Measurements from ENCODE around the gene STARD13. TPM values are rescaled to one million over a fixed set of nuclear protein-coding genes. Genes with fewer than 3 reads are reported as not detected.

STARD13 gene
- total RNA-seq, 1 donor from 2014 or later, result 2.0 TPM

DNA sequence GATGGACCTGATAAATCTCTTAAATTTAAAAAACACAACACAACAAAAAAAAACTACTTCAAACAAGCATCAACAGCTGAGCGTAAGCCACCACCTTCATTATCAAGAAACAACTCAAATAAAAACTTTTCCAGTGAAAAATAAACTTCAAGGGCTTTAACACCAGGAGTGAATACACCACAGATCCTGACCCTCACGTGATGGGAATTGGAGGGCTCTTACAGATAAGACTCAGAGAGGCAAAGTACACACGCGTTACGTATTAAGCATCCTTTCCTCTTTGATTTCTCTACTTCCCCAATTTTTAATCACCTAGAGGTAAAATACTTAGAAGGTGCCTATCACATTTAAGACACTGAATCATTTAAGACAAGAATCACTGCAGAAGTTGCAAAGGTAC, 573 bp upstream of the STARD13 start:
- peak overlapping the region; percentile 80 for H3K4me2 ChIP-seq
- H2AFZ ChIP-seq (replicated peaks), result peak overlapping the region; percentile 86
- Mint-ChIP-seq H3K36me3 (no peaks in the 10 kb centered on the region), H3K4me3 (peak overlapping the region; percentile 91), H3K27me3 (ENCODE audit: insufficient read depth, low read depth) (no peaks in the 10 kb centered on the region), H3K27ac (peak overlapping the region; percentile 87), H3K4me1 (peaks cover 36% of the 10 kb centered on the region), H3K9me3 (no peaks in the 10 kb centered on the region)
- H4K20me1 ChIP-seq (ENCODE audit: low read depth), result no peaks in the 10 kb centered on the region
- H3K9me3 ChIP-seq (ENCODE audit: low read depth), result no peaks in the 10 kb centered on the region
- H3K4me1 ChIP-seq, result peaks cover 12% of the 10 kb centered on the region
- H3K36me3 ChIP-seq, result no peaks in the 10 kb centered on the region
- H3K9ac ChIP-seq, result no peak overlapping the region
- H3K79me2 ChIP-seq (ENCODE audit: low read depth), result no peaks in the 10 kb centered on the region
- no peak overlapping the region for H3K27ac ChIP-seq
- peak overlapping the region; percentile 53 for H3K4me3 ChIP-seq
- no peaks in the 10 kb centered on the region for H3F3A ChIP-seq (ENCODE audit: low read depth)
- no peak for DNase-seq (ENCODE audit: low spot score)
- no peaks in the 10 kb centered on the region for H3K27me3 ChIP-seq
- TF ChIP-seq EZH2phosphoT487 (IDR thresholded peaks at IDR 0.05), result no peak
- TF ChIP-seq CTCF (IDR thresholded peaks at IDR 0.05), result no peak
- TF ChIP-seq EZH2 (IDR thresholded peaks at IDR 0.05), result no peak

GRCh38 chr13:33284916-33285315, 639 bp downstream of the STARD13 start:
- Mint-ChIP-seq H3K27me3 (ENCODE audit: insufficient read depth, low read depth) (no peaks in the 10 kb centered on the region), H3K36me3 (no peaks in the 10 kb centered on the region), H3K9me3 (no peaks in the 10 kb centered on the region), H3K4me1 (peaks cover 36% of the 10 kb centered on the region), H3K27ac (peak overlapping the region; percentile 87), H3K4me3 (peak overlapping the region; percentile 91)
- no peak for DNase-seq (ENCODE audit: low spot score)
- H3K27me3 ChIP-seq, result no peaks in the 10 kb centered on the region
- H3K4me1 ChIP-seq, result peaks cover 12% of the 10 kb centered on the region
- H3K9me3 ChIP-seq (ENCODE audit: low read depth), result no peaks in the 10 kb centered on the region
- H2AFZ ChIP-seq (replicated peaks), result peak overlapping the region; percentile 86
- H3K9ac ChIP-seq, result no peak overlapping the region
- H4K20me1 ChIP-seq (ENCODE audit: low read depth), result no peaks in the 10 kb centered on the region
- H3K4me3 ChIP-seq, result peak overlapping the region; percentile 53
- TF ChIP-seq EZH2phosphoT487 (IDR thresholded peaks at IDR 0.05) (no peak), EZH2 (IDR thresholded peaks at IDR 0.05) (no peak), CTCF (IDR thresholded peaks at IDR 0.05) (no peak)
- no peaks in the 10 kb centered on the region for H3F3A ChIP-seq (ENCODE audit: low read depth)
- no peak overlapping the region for H3K27ac ChIP-seq
- H3K79me2 ChIP-seq (ENCODE audit: low read depth), result no peaks in the 10 kb centered on the region
- peak overlapping the region; percentile 80 for H3K4me2 ChIP-seq
- H3K36me3 ChIP-seq, result no peaks in the 10 kb centered on the region

DNA sequence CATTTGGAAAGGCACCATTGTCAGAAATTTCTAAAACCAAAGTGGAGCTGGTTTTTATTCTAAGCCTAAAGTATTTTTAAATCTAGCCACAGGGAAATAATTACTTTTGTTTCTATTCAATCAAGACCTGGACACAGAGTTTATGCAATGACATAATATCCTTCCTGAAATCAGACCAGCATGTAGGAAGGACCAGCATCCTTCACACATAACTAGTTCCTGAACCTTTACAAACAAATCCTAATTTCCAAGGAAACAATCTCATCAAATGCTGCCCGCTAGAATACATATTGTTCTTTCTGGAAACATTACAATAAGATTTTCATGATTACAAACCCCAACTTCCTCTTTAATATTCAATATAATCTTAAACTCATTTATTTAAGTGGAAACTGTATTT, 1.5 kb downstream of the STARD13 start:
- DNase-seq (ENCODE audit: low spot score), result no peak
- H3K27me3 Mint-ChIP-seq (ENCODE audit: insufficient read depth, low read depth), result no peaks in the 10 kb centered on the region
- Histone ChIP-seq H3K27ac (no peak overlapping the region), H3K36me3 (no peaks in the 10 kb centered on the region), H3K79me2 (ENCODE audit: low read depth) (no peaks in the 10 kb centered on the region), H3K4me1 (peaks cover 12% of the 10 kb centered on the region), H3K4me3 (no peak overlapping the region), H3K9me3 (ENCODE audit: low read depth) (no peaks in the 10 kb centered on the region), H2AFZ (replicated peaks) (no peak overlapping the region), H4K20me1 (ENCODE audit: low read depth) (no peaks in the 10 kb centered on the region), H3K27me3 (no peaks in the 10 kb centered on the region), H3K4me2 (peak overlapping the region; percentile 80), H3K9ac (no peak overlapping the region), H3F3A (ENCODE audit: low read depth) (no peaks in the 10 kb centered on the region)
- H3K9me3 Mint-ChIP-seq, result no peaks in the 10 kb centered on the region
- no peaks in the 10 kb centered on the region for H3K36me3 Mint-ChIP-seq
- no peak for TF ChIP-seq EZH2phosphoT487 (IDR thresholded peaks at IDR 0.05)
- no peak for TF ChIP-seq CTCF (IDR thresholded peaks at IDR 0.05)
- no peak overlapping the region for H3K27ac Mint-ChIP-seq
- H3K4me1 Mint-ChIP-seq, result peaks cover 36% of the 10 kb centered on the region
- H3K4me3 Mint-ChIP-seq, result peak overlapping the region; percentile 91
